B cell (primary cell): Measurements from ENCODE around the gene KLHDC7B. TPM values are rescaled to one million over a fixed set of nuclear protein-coding genes. Genes with fewer than 3 reads are reported as not detected.
A peak's percentile ranks its signal among the peaks of the same experiment; 100 is the strongest.

Source experiments
- ATAC-seq: fragments of 200-7000 bp; cut with Tn5 transposase; one replicate; pipeline ENCODE4 v1.10.0; 2021; ENCODE audit warnings: low read depth, mild to moderate bottlenecking, moderate number of reproducible peaks, moderate library complexity
- CTCF ChIA-PET: fragments of 350-600 bp; sonication (Branson Sonifier 250); formaldehyde crosslinking; loops from one replicate; lab custom pipeline; 2021; ENCODE audit warnings: antibody characterized with exemption, inconsistent platforms; lab: Charles Lee
- POLR2A ChIA-PET: fragments of 350-600 bp; sonication (Branson Sonifier 250); formaldehyde crosslinking; loops from one replicate; lab custom pipeline; 2021; ENCODE audit warnings: antibody characterized with exemption; lab: Charles Lee
- DNase-seq: peaks from one replicate; pipeline ENCODE4 v3.0.0; 2013
- H2AFZ ChIP-seq: 2 replicates; pipeline ENCODE4 v1.6.1; 2012; ENCODE audit warnings: mild to moderate bottlenecking, low read depth, low read length; ENCODE audit not compliant: insufficient read depth, poor library complexity, severe bottlenecking
- H3K27ac ChIP-seq, 2 donors: 1 replicate in 1 of 2; 2 replicates in 1 of 2; pipeline ENCODE4 v1.5.1; 2012 to 2013; ENCODE audit warnings: low read length in 2 of 2, mild to moderate bottlenecking in 2 of 2, moderate library complexity in 1 of 2
- H3K27me3 ChIP-seq, 4 experiments: fragments of 200-600 bp in 1 of 4; sonication (generic) in 1 of 4; replicated peaks in 1 of 4; 1 replicate in 2 of 4; 2 replicates in 2 of 4; pipeline versions ENCODE4 v1.6.1 to v1.7.0; 2013 to 2016; ENCODE audit warnings: low read length in 3 of 4, mild to moderate bottlenecking in 2 of 4, mixed read lengths in 1 of 4, moderate library complexity in 1 of 4; ENCODE audit not compliant: insufficient read depth in 4 of 4, control insufficient read depth in 3 of 4; ENCODE audit errors: control extremely low read depth in 1 of 4
- H3K36me3 ChIP-seq, 2 experiments: replicated peaks in 1 of 2; 1 replicate in 1 of 2; 2 replicates in 1 of 2; pipeline versions ENCODE4 v1.6.1 to v1.7.1; 2013; ENCODE audit warnings: low read length in 1 of 2; ENCODE audit not compliant: insufficient read depth in 2 of 2, control insufficient read depth in 1 of 2; ENCODE audit errors: control extremely low read depth in 1 of 2, extremely low read depth in 1 of 2
- H3K4me1 ChIP-seq, 2 donors: fragments of 200-600 bp in 1 of 2; sonication (generic) in 1 of 2; 1 replicate in 1 of 2; 2 replicates in 1 of 2; pipeline versions ENCODE4 v1.5.1 to v1.6.1; 2013 to 2017; ENCODE audit warnings: low read length in 2 of 2; ENCODE audit not compliant: control insufficient read depth in 2 of 2, insufficient read depth in 2 of 2
- H3K4me2 ChIP-seq: replicated peaks from 2 replicates; pipeline ENCODE3; 2012; ENCODE audit warnings: mild to moderate bottlenecking, low read depth, low read length; ENCODE audit not compliant: poor library complexity, severe bottlenecking
- H3K4me3 ChIP-seq, 5 experiments: fragments of 200-600 bp in 1 of 5; sonication (generic) in 1 of 5; 1 replicate in 3 of 5; 2 replicates in 2 of 5; pipeline versions ENCODE4 v1.5.1 to v1.7.0; 2011 to 2016; ENCODE audit warnings: low read length in 4 of 5, mild to moderate bottlenecking in 4 of 5, low read depth in 2 of 5, control low read depth in 1 of 5, moderate library complexity in 1 of 5; ENCODE audit not compliant: insufficient read depth in 1 of 5; ENCODE audit errors: control extremely low read depth in 1 of 5, extremely low read depth in 1 of 5
- H3K79me2 ChIP-seq: fragments of 200-600 bp; sonication (generic); one replicate; pipeline ENCODE4 v1.6.0; 2016; ENCODE audit warnings: low read length; ENCODE audit not compliant: control insufficient read depth, insufficient read depth
- H3K9ac ChIP-seq: fragments of 200-600 bp; sonication (generic); 2 replicates; pipeline ENCODE4 v1.6.1; 2017; ENCODE audit warnings: mild to moderate bottlenecking, low read length, moderate library complexity
- H3K9me3 ChIP-seq, 3 donors: one replicate each; pipeline versions ENCODE4 v1.6.1 to v1.7.1; 2013; ENCODE audit warnings: low read length in 2 of 3; ENCODE audit not compliant: control insufficient read depth in 2 of 3, insufficient read depth in 1 of 3; ENCODE audit errors: control extremely low read depth in 1 of 3
- H4K20me1 ChIP-seq: 2 replicates; pipeline ENCODE4 v1.6.0; 2012; ENCODE audit warnings: mild to moderate bottlenecking, low read length; ENCODE audit not compliant: insufficient read depth, control insufficient read depth, poor library complexity, severe bottlenecking
- H3K27ac Mint-ChIP-seq: one replicate; pipeline ENCODE4 v1.8.0; 2021; ENCODE audit warnings: mixed read lengths
- H3K27me3 Mint-ChIP-seq: one replicate; pipeline ENCODE4 v1.8.0; 2021; ENCODE audit warnings: mixed read lengths
- H3K4me1 Mint-ChIP-seq: one replicate; pipeline ENCODE4 v1.8.0; 2021; ENCODE audit warnings: mixed read lengths
- H3K4me3 Mint-ChIP-seq: one replicate; pipeline ENCODE4 v1.8.0; 2021; ENCODE audit warnings: mixed read lengths
- H3K9me3 Mint-ChIP-seq: one replicate; pipeline ENCODE4 v1.8.0; 2022; ENCODE audit warnings: mixed read lengths; ENCODE audit not compliant: insufficient read depth
- EZH2 ChIP-seq: IDR thresholded peaks from 2 replicates; pipeline ENCODE4 v1.6.1; 2012; ENCODE audit warnings: borderline replicate concordance, low read depth, mild to moderate bottlenecking, moderate library complexity, low read length; ENCODE audit not compliant: insufficient read depth, poor library complexity, severe bottlenecking
- WGBS: methylation state at CpG from one replicate; pipeline ENCODE4 v1.1.5; 2013; ENCODE audit warnings: missing lambda C conversion rate; ENCODE audit not compliant: insufficient coverage; 5-methylcytosine and 5-hydroxymethylcytosine counted together
- intact Hi-C: fragments of 100-400 bp; cut with micrococcal nuclease; formaldehyde crosslinking; loops from one replicate; pipeline ENCODE4 v1.10.0; 2022
- polyA plus RNA-seq: library from polyadenylated mRNA; depleted of rRNA; stranded (reverse); fragments of >200 nt; gene quantifications from 2 replicates; pipeline ENCODE4 v1.2.3, GENCODE V29; 2012
- total RNA-seq, 2 donors: library from RNA; stranded (reverse); fragments of 120-200 nt in 1 of 2; gene quantifications; 1 replicate in 1 of 2; 2 replicates in 1 of 2; pipeline versions ENCODE4 v1.2.3 to v1.2.4, GENCODE V29; 2013 to 2022
- TF ChIP-seq, protein P1 (sequence below): fragments of 200-600 bp; IDR thresholded peaks from one replicate; pipeline ENCODE4 v1.8.0; 2022; ENCODE audit warnings: antibody characterized with exemption, mild to moderate bottlenecking

The KLHDC7B gene
- total and polyA plus RNA-seq, 2 donors (not counting 1 experiment from before 2014, with no cell fraction given) = 1.8 to 6.2 TPM

DNA sequence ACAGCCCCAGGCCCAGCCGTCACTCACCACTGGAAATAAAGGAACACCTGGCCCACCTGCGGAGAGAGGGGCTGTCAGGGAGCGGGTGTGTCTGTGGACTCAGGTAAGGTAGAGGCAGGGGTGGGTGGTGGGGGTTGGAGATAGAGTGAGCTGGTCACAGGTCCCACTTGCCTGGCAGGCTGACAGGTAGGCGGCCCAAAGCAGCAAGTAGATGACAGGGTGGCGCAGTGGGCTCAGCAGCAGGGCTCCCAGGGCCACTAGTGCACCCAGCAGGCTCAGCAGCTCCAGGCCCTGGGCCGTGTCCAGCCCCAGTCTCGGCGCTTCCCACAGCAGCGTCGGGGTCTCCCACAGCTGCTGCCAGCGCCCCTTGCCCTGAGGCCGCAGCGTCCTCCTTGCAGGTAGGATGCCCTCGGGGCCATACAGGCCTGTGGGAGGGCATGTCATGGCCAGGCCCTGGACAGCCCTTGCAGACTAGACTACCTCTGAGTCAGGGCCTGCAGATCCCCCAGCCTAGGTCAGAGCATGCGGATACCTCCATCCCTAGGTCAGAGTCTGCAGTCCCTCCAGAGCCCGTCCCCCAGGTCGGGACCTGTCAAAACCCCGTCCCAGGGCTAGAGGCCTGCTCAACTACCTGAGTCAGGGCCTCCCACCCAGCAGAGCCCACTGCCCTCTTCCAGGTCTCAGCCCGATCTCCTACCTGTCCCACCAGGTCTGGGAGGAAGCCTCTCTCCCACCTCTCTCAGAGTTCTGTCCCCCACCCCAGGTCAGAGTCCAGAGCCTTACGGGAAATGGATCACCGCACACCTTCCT lies 38.9 kb upstream of the KLHDC7B start:
- no peaks in the 10 kb centered on the region for H3K27me3 Mint-ChIP-seq

More for the DNA sequence above, 38.9 kb upstream of the KLHDC7B start:
- 55% methylated on average over 18 of the region's 21 CpGs for WGBS
- no peaks in the 10 kb centered on the region for H3K9me3 ChIP-seq
- peak overlapping the region; percentile 85 to 87 for H3K27ac ChIP-seq
- H2AFZ ChIP-seq = peak overlapping the region; percentile 78
- H3K4me2 ChIP-seq = peak overlapping the region; percentile 93
- DNase-seq (no peak), ATAC-seq (no peak)
- ChIA-PET CTCF (interaction anchor here (1.2 to 5.8 kb wide), 4 partner anchors 12 to 164 kb away, joined by 3 to 71 read pairs (median 6); partner anchors contain the start of genes SCO2 and SYCE3), POLR2A (interaction anchor here (0.5 to 1.9 kb wide), 9 partner anchors 14 to 114 kb away, joined by 3 to 20 read pairs (median 8); partner anchors contain the start of genes CHKB and TYMP)
- intact Hi-C loops = loop anchor here (1.0 to 5.0 kb wide), 2 partner anchors 38 to 165 kb away; partner anchors contain the start of gene PPP6R2
- peak overlapping the region; percentile 90 for H3K27ac Mint-ChIP-seq
- H3K4me3 ChIP-seq = peak overlapping the region; percentile 38 to 92 (median 91)
- TF ChIP-seq, protein P1, sequence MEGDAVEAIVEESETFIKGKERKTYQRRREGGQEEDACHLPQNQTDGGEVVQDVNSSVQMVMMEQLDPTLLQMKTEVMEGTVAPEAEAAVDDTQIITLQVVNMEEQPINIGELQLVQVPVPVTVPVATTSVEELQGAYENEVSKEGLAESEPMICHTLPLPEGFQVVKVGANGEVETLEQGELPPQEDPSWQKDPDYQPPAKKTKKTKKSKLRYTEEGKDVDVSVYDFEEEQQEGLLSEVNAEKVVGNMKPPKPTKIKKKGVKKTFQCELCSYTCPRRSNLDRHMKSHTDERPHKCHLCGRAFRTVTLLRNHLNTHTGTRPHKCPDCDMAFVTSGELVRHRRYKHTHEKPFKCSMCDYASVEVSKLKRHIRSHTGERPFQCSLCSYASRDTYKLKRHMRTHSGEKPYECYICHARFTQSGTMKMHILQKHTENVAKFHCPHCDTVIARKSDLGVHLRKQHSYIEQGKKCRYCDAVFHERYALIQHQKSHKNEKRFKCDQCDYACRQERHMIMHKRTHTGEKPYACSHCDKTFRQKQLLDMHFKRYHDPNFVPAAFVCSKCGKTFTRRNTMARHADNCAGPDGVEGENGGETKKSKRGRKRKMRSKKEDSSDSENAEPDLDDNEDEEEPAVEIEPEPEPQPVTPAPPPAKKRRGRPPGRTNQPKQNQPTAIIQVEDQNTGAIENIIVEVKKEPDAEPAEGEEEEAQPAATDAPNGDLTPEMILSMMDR = no peak
- TF ChIP-seq EZH2 = no peak
- peak overlapping the region; percentile 81 for H3K9ac ChIP-seq
- no peaks in the 10 kb centered on the region for H3K27me3 ChIP-seq
- H4K20me1 ChIP-seq = peaks cover 30% of the 10 kb centered on the region
- no peaks in the 10 kb centered on the region for H3K9me3 Mint-ChIP-seq
- H3K4me1 Mint-ChIP-seq = peaks cover 27% of the 10 kb centered on the region
- peaks cover 47% of the 10 kb centered on the region for H3K79me2 ChIP-seq
- H3K36me3 ChIP-seq = peaks cover 0 to 32% of the 10 kb centered on the region in 2 experiments
- H3K4me3 Mint-ChIP-seq = peak overlapping the region; percentile 95
- peaks cover 19 to 29% of the 10 kb centered on the region in 2 donors for H3K4me1 ChIP-seq
